Measurements from ENCODE around the gene CLEC2D. TPM values are rescaled to one million over a fixed set of nuclear protein-coding genes. Genes with fewer than 3 reads are reported as not detected.

Gene CLEC2D
- total and polyA plus RNA-seq, 11 donors = 1.1 to 18.7 (median 1.6) TPM

- Histone ChIP-seq H3K9me3 (no peaks in the 10 kb centered on the region), H3K36me3 (no peaks in the 10 kb centered on the region), H3K27me3 (no peaks in the 10 kb centered on the region), H3K4me1 (peaks cover 0 to 62% (median 7%) of the 10 kb centered on the region in 12 donors), H3K27ac (peak overlapping the region in 8 of 12 donors; percentile 8 to 70 (median 48)), H3K4me3 (peak overlapping the region in 9 of 12 donors; percentile 16 to 55 (median 47))
- DNase-seq (no peak), ATAC-seq (no peak)
- intact Hi-C loops (cut with DNase I) = no loop called here
- WGBS, 4 donors = 72 to 86% (median 77%) methylated on average over 7 of the region's 7 CpGs
- TF ChIP-seq POLR2A (IDR thresholded peaks at IDR 0.05) (no peak), CTCF (IDR thresholded peaks at IDR 0.05) (no peak)
Observed at GRCh38 chr12:9740106-9740750, 70.7 kb downstream of the CLEC2D start.

- no peak for ATAC-seq
- intact Hi-C loops (cut with DNase I) = no loop called here
- H3K4me3 ChIP-seq = no peak overlapping the region
Observed at GRCh38 chr12:9741726-9742125, 72.2 kb downstream of the CLEC2D start.

DNA sequence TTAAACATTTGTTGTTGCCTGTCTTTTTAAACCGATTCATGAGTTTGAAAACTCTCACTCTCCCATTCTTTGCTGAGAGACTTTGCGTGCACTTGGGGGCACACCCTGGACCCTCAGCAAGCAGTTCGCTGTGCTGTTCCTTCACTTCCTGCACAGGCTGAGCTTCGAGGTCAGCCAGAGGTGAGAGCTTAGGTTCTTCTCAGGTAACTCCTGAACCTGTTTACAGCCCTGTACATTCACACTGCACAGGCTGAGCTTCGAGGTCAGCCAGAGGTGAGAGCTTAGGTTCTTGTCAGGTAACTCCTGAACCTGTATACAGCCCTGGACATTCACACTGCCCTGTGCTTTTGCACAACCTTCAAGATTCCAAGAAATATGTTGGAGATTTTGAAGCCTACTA lies 73.1 kb downstream of the CLEC2D start:
- peak in 1 of 4 donors; percentile 28 for ATAC-seq
- no peaks in the 10 kb centered on the region for H3K27me3 ChIP-seq
- WGBS, 4 donors = 58 to 74% (median 68%) methylated on average over 5 of the region's 5 CpGs
- no peak overlapping the region for H3K4me3 ChIP-seq
- no peaks in the 10 kb centered on the region for H3K9me3 ChIP-seq
- DNase-seq = no peak
- no peaks in the 10 kb centered on the region for H3K36me3 ChIP-seq
- intact Hi-C loops (cut with DNase I) = no loop called here
- H3K4me1 ChIP-seq = peaks cover 0 to 40% (median 7%) of the 10 kb centered on the region in 12 donors
- H3K27ac ChIP-seq = peak overlapping the region in 4 of 12 donors; percentile 9 to 82 (median 23)
- no peak for TF ChIP-seq POLR2A (IDR thresholded peaks at IDR 0.05)
- TF ChIP-seq CTCF (IDR thresholded peaks at IDR 0.05) = no peak

More at GRCh38 chr12:9741726-9742125, 72.2 kb downstream of the CLEC2D start:
- TF ChIP-seq POLR2A (IDR thresholded peaks at IDR 0.05) = no peak
- TF ChIP-seq CTCF (IDR thresholded peaks at IDR 0.05) = no peak
- Histone ChIP-seq H3K4me1 (peaks cover 0 to 49% (median 7%) of the 10 kb centered on the region in 12 donors), H3K36me3 (no peaks in the 10 kb centered on the region), H3K9me3 (no peaks in the 10 kb centered on the region), H3K27me3 (no peaks in the 10 kb centered on the region), H3K27ac (peak overlapping the region in 1 of 12 donors; percentile 82)
- no peak for DNase-seq
- 83 to 91% (median 87%) methylated on average over 4 of the region's 4 CpGs for WGBS, 4 donors

GRCh38 chr12:9745199-9745598 lies 75.7 kb downstream of the CLEC2D start:
- Histone ChIP-seq H3K4me3 (no peak overlapping the region), H3K27me3 (no peaks in the 10 kb centered on the region), H3K4me1 (peaks cover 0 to 30% (median 5%) of the 10 kb centered on the region in 12 donors), H3K9me3 (no peaks in the 10 kb centered on the region), H3K27ac (no peak overlapping the region), H3K36me3 (no peaks in the 10 kb centered on the region)
- ATAC-seq = no peak
- 66 to 77% (median 73%) methylated on average over 3 of the region's 3 CpGs for whole genome bisulfite sequencing, 4 donors
- intact Hi-C loops (cut with DNase I) = loop anchor here in 4 of 10 donors (5.0 kb wide), 3 partner anchors 167 to 392 kb away; no protein-coding TSS in a partner anchor
- DNase-seq = no peak
- TF ChIP-seq CTCF (IDR thresholded peaks at IDR 0.05) (no peak), POLR2A (IDR thresholded peaks at IDR 0.05) (no peak)

Other genes starting within 250 kb of the CLEC2D start
- gene KLRB1, start 61.8 kb upstream of the CLEC2D start, total RNA-seq = 1 to 10 TPM in 2 of 9 donors, under 1 TPM in 2, not detected in 5; 0.27 to 2.5 (median 1.1) TPM
- under 1 TPM; 0.11 to 0.19 TPM for gene KLRB1, start 61.8 kb upstream of the CLEC2D start, polyA plus RNA-seq
- 1 to 10 TPM in 1 of 9 donors, under 1 TPM in 1, not detected in 7; 0.93 to 4.6 TPM for gene CLECL1, start 63.4 kb downstream of the CLEC2D start, total RNA-seq
- not detected for gene CLECL1, start 63.4 kb downstream of the CLEC2D start, polyA plus RNA-seq
- 1 to 10 TPM in 2 of 9 donors, under 1 TPM in 4, not detected in 3; 0.16 to 6.4 (median 0.52) TPM for gene CD69, start 91.2 kb downstream of the CLEC2D start, total RNA-seq
- gene CD69, start 91.2 kb downstream of the CLEC2D start, polyA plus RNA-seq = under 1 TPM; 0.30 to 0.53 TPM
- 1 to 10 TPM in 1 of 9 donors, under 1 TPM in 6, not detected in 2; 0.30 to 1.1 (median 0.56) TPM for gene KLRF1, start 157.8 kb downstream of the CLEC2D start, total RNA-seq
- gene KLRF1, start 157.8 kb downstream of the CLEC2D start, polyA plus RNA-seq = under 1 TPM; 0.08 to 0.76 TPM
- 10 to 100 TPM in 1 of 9 donors, 1 to 10 TPM in 8; 2.7 to 18.8 (median 4.5) TPM for gene CLEC2B, start 199.6 kb downstream of the CLEC2D start, total RNA-seq
- gene CLEC2B, start 199.6 kb downstream of the CLEC2D start, polyA plus RNA-seq = 1 to 10 TPM; 3.7 to 5.2 TPM
- not detected for gene KLRF2, start 211.8 kb downstream of the CLEC2D start, total RNA-seq
- gene KLRF2, start 211.8 kb downstream of the CLEC2D start, polyA plus RNA-seq = not detected